Glutamatergic neuron (in vitro differentiated cells): ENCODE data around the gene CCDC85C. TPM values are rescaled to one million over a fixed set of nuclear protein-coding genes. Genes with fewer than 3 reads are reported as not detected.

Experiments used
- DNase-seq: peaks from one replicate; pipeline ENCODE4 v3.0.0; 2022
- H3K27ac Mint-ChIP-seq: one replicate; pipeline ENCODE4 v1.8.0; 2020; ENCODE audit warnings: mild to moderate bottlenecking, mixed read lengths, inconsistent platforms; ENCODE audit not compliant: unreplicated experiment
- H3K27me3 Mint-ChIP-seq: one replicate; pipeline ENCODE4 v1.8.0; 2020; ENCODE audit warnings: mild to moderate bottlenecking, moderate library complexity, mixed read lengths, inconsistent platforms; ENCODE audit not compliant: unreplicated experiment
- H3K36me3 Mint-ChIP-seq: one replicate; pipeline ENCODE4 v1.8.0; 2020; ENCODE audit warnings: mild to moderate bottlenecking, mixed read lengths, inconsistent platforms; ENCODE audit not compliant: unreplicated experiment
- H3K4me1 Mint-ChIP-seq: one replicate; pipeline ENCODE4 v1.8.0; 2020; ENCODE audit warnings: mild to moderate bottlenecking, low read depth, mixed read lengths, inconsistent platforms; ENCODE audit not compliant: unreplicated experiment
- H3K4me3 Mint-ChIP-seq: one replicate; pipeline ENCODE4 v1.8.0; 2020; ENCODE audit warnings: mild to moderate bottlenecking, mixed read lengths, inconsistent platforms; ENCODE audit not compliant: unreplicated experiment
- H3K9me3 Mint-ChIP-seq: one replicate; pipeline ENCODE4 v1.8.0; 2020; ENCODE audit warnings: mild to moderate bottlenecking, moderate library complexity, mixed read lengths, inconsistent platforms; ENCODE audit not compliant: unreplicated experiment
- total RNA-seq: library from RNA; stranded (reverse); fragmentation: NEBNext Ultra II Directional; extraction: Animal tissue kit (Norgen Biotek cat#: 25700); gene quantifications from one replicate; pipeline ENCODE4 v1.2.1, GENCODE V29; 2021; ENCODE audit not compliant: unreplicated experiment
- TF ChIP-seq, protein P1 (sequence below): fragments of 200-600 bp; sonication (generic); IDR thresholded peaks from one replicate; pipeline ENCODE4 v1.5.0; 2021; ENCODE audit not compliant: partially characterized antibody, unreplicated experiment

CCDC85C gene
- total RNA-seq, 1 donor from 2014 or later, result 32.3 TPM

DNA sequence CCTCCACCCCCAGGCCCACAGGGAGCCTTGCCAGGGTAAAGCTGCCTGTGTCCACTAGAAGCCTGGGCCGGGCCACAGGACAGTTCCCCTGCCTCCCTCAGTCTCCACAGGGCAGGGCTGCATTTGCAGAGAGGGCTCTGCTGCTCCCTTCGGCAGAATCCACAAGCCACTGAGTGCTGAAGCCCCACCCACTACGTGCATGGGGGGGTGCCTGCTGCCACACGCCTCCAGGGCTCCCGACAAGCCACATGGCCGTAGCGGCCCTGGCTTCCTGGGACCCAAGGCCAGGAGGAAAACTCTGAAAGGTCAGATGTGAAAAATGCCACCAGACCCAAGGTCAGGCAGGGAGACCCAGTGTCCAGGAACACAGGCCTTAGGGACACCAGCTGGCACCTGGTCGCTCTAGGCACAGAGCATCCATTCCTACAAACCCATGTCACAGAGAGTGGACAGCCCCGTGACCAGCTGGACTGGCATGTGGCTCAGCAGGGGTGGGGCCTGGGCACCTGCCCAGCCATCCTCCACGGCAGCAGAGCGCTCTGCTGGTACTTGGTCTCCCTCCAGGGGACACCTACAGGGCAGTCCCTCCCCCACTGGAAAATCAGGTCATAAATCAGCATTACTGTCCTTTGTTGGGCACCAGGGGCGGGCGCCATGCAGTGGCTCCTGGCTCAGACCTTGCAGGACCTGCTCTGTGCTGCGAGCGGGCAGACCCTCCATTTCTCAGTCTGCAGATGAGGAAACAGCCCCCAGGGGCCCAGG, 42.9 kb downstream of the CCDC85C start:
- Mint-ChIP-seq H3K9me3 (peaks cover 23% of the 10 kb centered on the region), H3K27ac (no peak overlapping the region), H3K4me1 (peaks cover 37% of the 10 kb centered on the region), H3K36me3 (peaks cover 5% of the 10 kb centered on the region), H3K27me3 (peaks cover 10% of the 10 kb centered on the region), H3K4me3 (no peak overlapping the region)
- TF ChIP-seq, protein P1, sequence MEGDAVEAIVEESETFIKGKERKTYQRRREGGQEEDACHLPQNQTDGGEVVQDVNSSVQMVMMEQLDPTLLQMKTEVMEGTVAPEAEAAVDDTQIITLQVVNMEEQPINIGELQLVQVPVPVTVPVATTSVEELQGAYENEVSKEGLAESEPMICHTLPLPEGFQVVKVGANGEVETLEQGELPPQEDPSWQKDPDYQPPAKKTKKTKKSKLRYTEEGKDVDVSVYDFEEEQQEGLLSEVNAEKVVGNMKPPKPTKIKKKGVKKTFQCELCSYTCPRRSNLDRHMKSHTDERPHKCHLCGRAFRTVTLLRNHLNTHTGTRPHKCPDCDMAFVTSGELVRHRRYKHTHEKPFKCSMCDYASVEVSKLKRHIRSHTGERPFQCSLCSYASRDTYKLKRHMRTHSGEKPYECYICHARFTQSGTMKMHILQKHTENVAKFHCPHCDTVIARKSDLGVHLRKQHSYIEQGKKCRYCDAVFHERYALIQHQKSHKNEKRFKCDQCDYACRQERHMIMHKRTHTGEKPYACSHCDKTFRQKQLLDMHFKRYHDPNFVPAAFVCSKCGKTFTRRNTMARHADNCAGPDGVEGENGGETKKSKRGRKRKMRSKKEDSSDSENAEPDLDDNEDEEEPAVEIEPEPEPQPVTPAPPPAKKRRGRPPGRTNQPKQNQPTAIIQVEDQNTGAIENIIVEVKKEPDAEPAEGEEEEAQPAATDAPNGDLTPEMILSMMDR, result no peak
- no peak for DNase-seq

DNA sequence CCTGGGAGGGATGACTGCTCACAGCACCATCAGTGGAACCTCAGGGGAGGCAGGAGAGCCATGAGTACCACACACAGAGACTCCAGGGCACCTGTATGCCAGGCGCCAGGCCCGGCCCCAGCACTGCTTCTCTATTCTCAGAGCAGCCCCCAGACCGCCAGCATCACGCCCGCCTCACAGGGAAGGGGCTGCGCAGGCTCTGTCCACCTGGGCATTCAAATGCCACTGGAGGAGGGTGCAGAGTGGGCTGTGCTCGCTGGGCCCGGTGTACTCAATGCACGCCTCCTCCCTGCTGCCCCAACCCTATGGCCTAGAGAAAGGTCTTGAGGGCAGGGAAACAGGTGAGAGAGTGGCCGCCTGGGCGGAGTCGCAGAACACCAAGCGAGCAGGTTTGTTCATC, 43.6 kb downstream of the CCDC85C start:
- Mint-ChIP-seq H3K36me3 (peaks cover 5% of the 10 kb centered on the region), H3K4me1 (peaks cover 36% of the 10 kb centered on the region), H3K9me3 (peaks cover 23% of the 10 kb centered on the region), H3K27ac (no peak overlapping the region), H3K27me3 (peaks cover 10% of the 10 kb centered on the region), H3K4me3 (no peak overlapping the region)
- TF ChIP-seq, protein P1, result no peak
- no peak for DNase-seq

DNA sequence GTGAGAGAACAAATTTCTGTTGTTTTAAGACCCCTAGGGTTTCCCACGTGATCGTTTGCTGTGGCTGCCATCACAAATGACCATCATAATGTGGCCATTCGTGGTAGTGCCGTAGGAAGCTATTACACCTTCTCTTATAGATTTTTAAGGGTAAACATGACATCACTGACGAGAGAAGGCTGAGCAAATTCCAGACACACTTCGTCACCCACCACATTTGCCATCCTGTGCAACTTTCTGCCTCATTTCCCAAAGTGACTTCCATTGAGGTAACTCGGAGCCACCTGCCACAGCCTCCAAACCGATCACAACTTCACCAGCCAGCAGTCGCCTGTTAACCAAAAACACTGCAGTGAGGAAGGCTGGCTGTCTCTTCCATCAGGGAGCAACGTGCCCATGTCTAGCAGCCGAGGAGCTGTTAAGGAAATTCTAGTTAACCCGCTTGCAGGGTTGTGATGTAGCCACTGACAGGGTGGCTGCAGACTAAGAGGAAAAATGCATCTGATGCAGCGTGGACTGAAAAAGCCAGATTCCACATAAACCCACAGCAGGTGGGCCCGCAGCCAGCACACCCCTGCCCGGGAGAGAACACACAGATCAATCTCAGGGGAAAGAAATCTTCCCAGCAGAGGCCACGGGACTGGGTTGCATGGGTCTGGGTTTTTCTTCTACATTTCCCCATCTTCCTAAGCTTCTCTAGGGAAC, 44.6 kb downstream of the CCDC85C start:
- Mint-ChIP-seq H3K9me3 (peaks cover 23% of the 10 kb centered on the region), H3K27ac (no peak overlapping the region), H3K4me1 (peaks cover 30% of the 10 kb centered on the region), H3K4me3 (no peak overlapping the region), H3K36me3 (peaks cover 5% of the 10 kb centered on the region), H3K27me3 (peaks cover 10% of the 10 kb centered on the region)
- TF ChIP-seq, protein P1, result no peak
- DNase-seq, result no peak

DNA sequence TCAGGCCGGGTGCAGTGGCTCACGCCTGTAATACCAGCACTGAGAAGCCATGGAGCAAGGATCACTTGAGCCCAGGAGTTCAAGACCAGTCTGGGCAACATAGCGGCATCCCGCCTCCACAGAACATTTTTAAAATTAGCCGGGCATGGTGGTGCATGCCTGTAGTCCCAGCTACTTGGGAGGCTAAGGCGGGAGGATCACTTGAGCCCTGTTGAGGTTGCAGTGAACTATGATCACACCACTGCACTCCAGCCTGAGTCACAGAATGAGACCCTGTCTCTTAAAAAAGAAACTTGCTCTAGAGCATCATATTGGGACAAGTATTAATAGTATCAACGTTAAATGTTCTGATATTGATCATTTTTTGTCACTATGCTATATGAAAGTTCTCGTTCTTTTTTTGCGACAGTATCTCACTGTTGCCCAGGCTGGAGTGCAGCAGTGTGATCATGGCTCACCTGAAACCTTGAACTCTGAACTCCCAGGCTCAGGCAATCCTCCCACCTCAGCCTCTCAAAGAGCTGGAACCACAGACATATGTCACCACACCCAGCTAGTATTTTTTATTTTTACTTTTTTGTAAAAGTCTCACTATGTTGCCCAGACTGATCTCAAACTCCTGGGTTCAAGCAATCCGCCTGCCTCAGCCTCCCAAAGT, 47.7 kb downstream of the CCDC85C start:
- peaks cover 12% of the 10 kb centered on the region for H3K4me1 Mint-ChIP-seq
- peaks cover 10% of the 10 kb centered on the region for H3K9me3 Mint-ChIP-seq
- no peak overlapping the region for H3K27ac Mint-ChIP-seq
- peaks cover 5% of the 10 kb centered on the region for H3K36me3 Mint-ChIP-seq
- TF ChIP-seq, protein P1, result no peak
- DNase-seq, result no peak
- peaks cover 7% of the 10 kb centered on the region for H3K27me3 Mint-ChIP-seq
- H3K4me3 Mint-ChIP-seq, result no peak overlapping the region
